ENCODE measurements around the gene MAB21L3.
A peak's percentile ranks its signal among the peaks of the same experiment; 100 is the strongest.

MAB21L3 gene

GRCh38 chr1:116111524-116112021 lies 374 bp downstream of the MAB21L3 start:
- peak; percentile 19 for DNase-seq

GRCh38 chr1:116112388-116113140 lies 1.4 kb downstream of the MAB21L3 start:
- no peak for DNase-seq

GRCh38 chr1:116113615-116114014 lies 2.4 kb downstream of the MAB21L3 start:
- DNase-seq, result no peak

- no peak for DNase-seq
Observed at GRCh38 chr1:116115476-116116439, 4.6 kb downstream of the MAB21L3 start.

GRCh38 chr1:116118471-116118870 lies 7.3 kb downstream of the MAB21L3 start:
- DNase-seq, result no peak

GRCh38 chr1:116119876-116120275 lies 8.7 kb downstream of the MAB21L3 start:
- DNase-seq, result no peak

GRCh38 chr1:116122955-116123757 lies 12.0 kb downstream of the MAB21L3 start:
- DNase-seq, result no peak

- no peak for DNase-seq
Observed at GRCh38 chr1:116123837-116124533, 12.8 kb downstream of the MAB21L3 start.

- DNase-seq, result no peak
Observed at GRCh38 chr1:116125758-116126157, 14.6 kb downstream of the MAB21L3 start.

GRCh38 chr1:116126281-116126680 lies 15.1 kb downstream of the MAB21L3 start:
- no peak for DNase-seq

GRCh38 chr1:116127123-116127847 lies 16.1 kb downstream of the MAB21L3 start:
- no peak for DNase-seq

GRCh38 chr1:116127848-116128540 lies 16.8 kb downstream of the MAB21L3 start:
- no peak for DNase-seq

- DNase-seq, result no peak
Observed at GRCh38 chr1:116128664-116129063, 17.5 kb downstream of the MAB21L3 start.

- no peak for DNase-seq
Observed at GRCh38 chr1:116129537-116129936, 18.3 kb downstream of the MAB21L3 start.

GRCh38 chr1:116130356-116130755 lies 19.2 kb downstream of the MAB21L3 start:
- no peak for DNase-seq

GRCh38 chr1:116131170-116131569 lies 20.0 kb downstream of the MAB21L3 start:
- DNase-seq, result no peak

- no peak for DNase-seq
Observed at GRCh38 chr1:116131866-116132605, 20.8 kb downstream of the MAB21L3 start.

- DNase-seq, result no peak
Observed at GRCh38 chr1:116133696-116134475, 22.7 kb downstream of the MAB21L3 start.

GRCh38 chr1:116134476-116134773 lies 23.2 kb downstream of the MAB21L3 start:
- no peak for DNase-seq

Measured in right kidney (tissue), 1 donor.